H9 (cell line): ENCODE data around the gene TIMM23. TPM values are rescaled to one million over a fixed set of nuclear protein-coding genes. Genes with fewer than 3 reads are reported as not detected.

ENCODE experiments used
- DNase-seq: peaks from one replicate; pipeline ENCODE4 v3.0.0-alpha.2; 2017
- H2AFZ ChIP-seq: one replicate; pipeline ENCODE4 v1.6.1; 2013; ENCODE audit warnings: mild to moderate bottlenecking, low read length, control low read depth, moderate library complexity
- H2AK5ac ChIP-seq: 2 replicates; pipeline ENCODE4 v1.6.1; 2013; ENCODE audit warnings: low read length, control low read depth, mixed read lengths; ENCODE audit not compliant: insufficient read length
- H2BK120ac ChIP-seq: one replicate; pipeline ENCODE4 v1.6.1; 2013; ENCODE audit warnings: low read depth, mild to moderate bottlenecking, low read length, control low read depth, inconsistent platforms; ENCODE audit not compliant: poor library complexity, severe bottlenecking
- H2BK12ac ChIP-seq: 2 replicates; pipeline ENCODE4 v1.6.1; 2013; ENCODE audit warnings: low read length, control low read depth, mixed read lengths, low read depth; ENCODE audit not compliant: insufficient read length
- H2BK15ac ChIP-seq: 2 replicates; pipeline ENCODE4 v1.6.1; 2013; ENCODE audit warnings: low read depth, low read length, control low read depth
- H2BK20ac ChIP-seq: one replicate; pipeline ENCODE4 v1.6.1; 2013; ENCODE audit warnings: low read depth, mild to moderate bottlenecking, low read length, control low read depth, inconsistent platforms; ENCODE audit not compliant: poor library complexity, severe bottlenecking
- H2BK5ac ChIP-seq: 2 replicates; pipeline ENCODE4 v1.6.1; 2013; ENCODE audit warnings: low read length, control low read depth, mixed read lengths; ENCODE audit not compliant: insufficient read length
- H3K14ac ChIP-seq: 2 replicates; pipeline ENCODE4 v1.6.1; 2013; ENCODE audit warnings: low read length, control low read depth; ENCODE audit not compliant: insufficient read depth
- H3K18ac ChIP-seq: 2 replicates; pipeline ENCODE4 v1.6.1; 2013; ENCODE audit warnings: low read depth, mild to moderate bottlenecking, mixed read lengths, low read length, control low read depth; ENCODE audit not compliant: insufficient read length
- H3K23ac ChIP-seq: 2 replicates; pipeline ENCODE4 v1.6.1; 2013; ENCODE audit warnings: low read length, control low read depth, mixed read lengths, low read depth; ENCODE audit not compliant: insufficient read length
- H3K23me2 ChIP-seq: 2 replicates; pipeline ENCODE4 v1.6.1; 2013; ENCODE audit warnings: low read depth, mild to moderate bottlenecking, mixed read lengths, low read length, control low read depth; ENCODE audit not compliant: insufficient read length, poor library complexity, severe bottlenecking
- H3K27ac ChIP-seq: 2 replicates; pipeline ENCODE4 v1.5.1; 2013; ENCODE audit warnings: low read length, control low read depth, mixed read lengths, low read depth; ENCODE audit not compliant: insufficient read length
- H3K27me3 ChIP-seq: 2 replicates; pipeline ENCODE4 v1.6.1; 2013; ENCODE audit warnings: low read length, control low read depth, inconsistent platforms; ENCODE audit not compliant: insufficient read depth
- H3K4ac ChIP-seq: 2 replicates; pipeline ENCODE4 v1.6.1; 2013; ENCODE audit warnings: low read depth, mild to moderate bottlenecking, control low read depth, inconsistent platforms, low read length, moderate library complexity
- H3K4me1 ChIP-seq: 2 replicates; pipeline ENCODE4 v1.6.1; 2013; ENCODE audit warnings: low read length, control low read depth, inconsistent platforms; ENCODE audit not compliant: insufficient read depth
- H3K4me2 ChIP-seq: 2 replicates; pipeline ENCODE4 v1.6.1; 2013; ENCODE audit warnings: low read length, control low read depth, mixed read lengths; ENCODE audit not compliant: insufficient read length, insufficient read depth
- H3K56ac ChIP-seq: 2 replicates; pipeline ENCODE4 v1.6.1; 2013; ENCODE audit warnings: low read depth, mild to moderate bottlenecking, mixed read lengths, low read length, control low read depth; ENCODE audit not compliant: insufficient read length
- H3K79me1 ChIP-seq: 2 replicates; pipeline ENCODE4 v1.6.1; 2013; ENCODE audit warnings: low read depth, mild to moderate bottlenecking, moderate library complexity, low read length, control low read depth, inconsistent platforms; ENCODE audit not compliant: insufficient read depth, poor library complexity, severe bottlenecking
- H3K79me2 ChIP-seq: 2 replicates; pipeline ENCODE4 v1.6.1; 2013; ENCODE audit warnings: low read length, control low read depth, inconsistent platforms; ENCODE audit not compliant: insufficient read depth
- H3K9ac ChIP-seq: 2 replicates; pipeline ENCODE4 v1.6.1; 2013; ENCODE audit warnings: low read length, control low read depth, mixed read lengths; ENCODE audit not compliant: insufficient read length; ENCODE audit errors: extremely low read depth
- H3K9me3 ChIP-seq: one replicate; pipeline ENCODE4 v1.6.1; 2013; ENCODE audit warnings: low read depth, low read length, inconsistent platforms; ENCODE audit not compliant: control insufficient read depth
- H3T11ph ChIP-seq: one replicate; pipeline ENCODE4 v1.6.1; 2013; ENCODE audit warnings: mild to moderate bottlenecking, low read length, control low read depth, inconsistent platforms
- H4K20me1 ChIP-seq: one replicate; pipeline ENCODE4 v1.6.1; 2013; ENCODE audit not compliant: control insufficient read depth, insufficient read length, insufficient read depth
- H4K5ac ChIP-seq: 2 replicates; pipeline ENCODE4 v1.6.1; 2013; ENCODE audit warnings: low read depth, mild to moderate bottlenecking, mixed read lengths, low read length, control low read depth; ENCODE audit not compliant: insufficient read length
- H4K8ac ChIP-seq: replicated peaks from 2 replicates; pipeline ENCODE4 v1.6.1; 2013; ENCODE audit warnings: low read length, control low read depth, mixed read lengths, low read depth; ENCODE audit not compliant: insufficient read length
- H4K91ac ChIP-seq: 2 replicates; pipeline ENCODE4 v1.6.1; 2013; ENCODE audit warnings: low read depth, mild to moderate bottlenecking, moderate library complexity, mixed read lengths, low read length, control low read depth; ENCODE audit not compliant: insufficient read length
- H3K27ac Mint-ChIP-seq, 3 experiments: 2 replicates in 2 of 3; 3 replicates in 1 of 3; pipeline ENCODE4 v1.8.0; 2020 to 2021; ENCODE audit warnings: mixed read lengths in 3 of 3, mild to moderate bottlenecking in 1 of 3, moderate library complexity in 1 of 3
- H3K27me3 Mint-ChIP-seq: 2 replicates; pipeline ENCODE4 v1.8.0; 2021; ENCODE audit warnings: low read depth, mild to moderate bottlenecking, moderate library complexity, mixed read lengths
- H3K36me3 Mint-ChIP-seq, 3 experiments: 2 replicates in 2 of 3; 3 replicates in 1 of 3; pipeline ENCODE4 v1.8.0; 2020 to 2021; ENCODE audit warnings: low read depth in 3 of 3, mixed read lengths in 3 of 3; ENCODE audit not compliant: insufficient read depth in 1 of 3
- H3K4me1 Mint-ChIP-seq, 2 experiments: 2 replicates each; pipeline ENCODE4 v1.8.0; 2020; ENCODE audit warnings: mixed read lengths in 2 of 2
- H3K4me3 Mint-ChIP-seq, 2 experiments: 2 replicates in 1 of 2; 3 replicates in 1 of 2; pipeline ENCODE4 v1.8.0; 2020 to 2021; ENCODE audit warnings: mild to moderate bottlenecking in 2 of 2, mixed read lengths in 2 of 2, moderate library complexity in 1 of 2
- H3K9me3 Mint-ChIP-seq, 2 experiments: 2 replicates in 1 of 2; 3 replicates in 1 of 2; pipeline ENCODE4 v1.8.0; 2020; ENCODE audit warnings: mild to moderate bottlenecking in 2 of 2, mixed read lengths in 2 of 2, moderate library complexity in 1 of 2
- CTCF ChIP-seq: fragments of 200-600 bp; sonication (generic); conservative IDR thresholded peaks from 3 replicates; pipeline ENCODE4 v1.8.0; 2021; ENCODE audit warnings: antibody characterized with exemption, mild to moderate bottlenecking
- WGBS: extraction: QIAGEN DNeasy Blood & Tissue Kit; methylation state at CpG from one replicate; pipeline ENCODE4 v1.1.7; 2013; ENCODE audit warnings: missing lambda C conversion rate, low lambda C conversion rate, mixed read lengths; ENCODE audit not compliant: insufficient read length; ENCODE audit errors: extremely low coverage; 5-methylcytosine and 5-hydroxymethylcytosine counted together
- total RNA-seq: library from RNA; stranded (reverse); gene quantifications from 2 replicates; pipeline ENCODE4 v1.2.1, GENCODE V29; 2021

The TIMM23 gene
- total RNA-seq, 1 experiment from 2014 or later = 105 TPM

GRCh38 chr10:46052057-46052790 lies 79.9 kb downstream of the TIMM23 start:
- Histone ChIP-seq H2AK5ac (no peak overlapping the region), H3K4me2 (no peak overlapping the region), H3K14ac (no peak overlapping the region), H3K27ac (no peak overlapping the region), H3K23me2 (no peaks in the 10 kb centered on the region), H3K9me3 (no peaks in the 10 kb centered on the region), H2BK5ac (no peak overlapping the region), H2BK12ac (no peak overlapping the region), H3K18ac (no peak overlapping the region), H2AFZ (no peak overlapping the region), H4K20me1 (no peaks in the 10 kb centered on the region), H3K9ac (no peak overlapping the region), H4K91ac (no peak overlapping the region), H2BK20ac (no peak overlapping the region), H4K5ac (no peak overlapping the region), H3K79me1 (no peaks in the 10 kb centered on the region), H3K79me2 (no peaks in the 10 kb centered on the region), H2BK15ac (no peak overlapping the region), H3K23ac (no peak overlapping the region), H3K27me3 (no peaks in the 10 kb centered on the region), H3K56ac (no peak overlapping the region), H4K8ac (no peak overlapping the region), H3K4ac (no peak overlapping the region), H3K4me1 (peaks cover 13% of the 10 kb centered on the region; the same call in 1 of the 2 replicates), H3T11ph (no peak overlapping the region), H2BK120ac (no peak overlapping the region)
- Mint-ChIP-seq H3K36me3 (peaks cover 0 to 5% (median 0%) of the 10 kb centered on the region in 3 experiments; a peak in 2 of 7 replicates), H3K27ac (peak overlapping the region; percentile 19 to 82 (median 30); a peak in 3 of 7 replicates), H3K27me3 (peaks cover 2% of the 10 kb centered on the region), H3K4me1 (peaks cover 44 to 51% of the 10 kb centered on the region in 2 experiments), H3K4me3 (no peak overlapping the region), H3K9me3 (peaks cover 4% of the 10 kb centered on the region in 2 experiments; a peak in 3 of 5 replicates)
- no CpG with 5 or more reads among the region's 7 CpGs for WGBS
- no peak for TF ChIP-seq CTCF
- no peak for DNase-seq
